ENCODE data around the gene PIP5K1B. TPM values are rescaled to one million over a fixed set of nuclear protein-coding genes. Genes with fewer than 3 reads are reported as not detected.

PIP5K1B gene
- total RNA-seq, 1 experiment from 2014 or later, result 1.8 TPM

GRCh38 chr9:69020301-69021145 lies 315.5 kb downstream of the PIP5K1B start:
- no peak overlapping the region for H3K4me3 ChIP-seq (ENCODE audit: insufficient read depth, low read depth, low read length)
- H3K36me3 ChIP-seq (replicated peaks; ENCODE audit: control insufficient read depth, insufficient read depth, low read length), result no peaks in the 10 kb centered on the region
- no peak for DNase-seq
- no peaks in the 10 kb centered on the region for H3K27me3 ChIP-seq (ENCODE audit: control insufficient read depth, insufficient read depth, low read length)

DNA sequence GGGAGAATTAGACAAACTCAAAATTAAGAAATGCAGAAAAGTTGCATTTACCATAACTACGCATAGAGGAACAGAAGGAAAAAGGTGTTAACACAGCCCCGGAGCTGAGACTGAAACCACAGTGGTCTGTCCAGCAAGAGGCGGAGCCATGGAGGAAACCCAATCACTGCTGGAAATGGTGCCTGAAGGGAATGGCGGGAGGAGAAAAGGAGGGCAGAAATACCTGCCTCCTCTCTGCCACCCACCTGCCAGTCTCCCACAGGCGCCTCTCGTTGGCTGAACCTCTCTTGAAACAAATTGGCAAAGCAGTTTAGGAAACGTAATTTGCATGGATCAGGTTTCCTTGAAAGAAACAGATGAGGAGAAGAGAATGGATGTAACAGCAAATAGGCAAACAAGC lies 318.6 kb downstream of the PIP5K1B start:
- Histone ChIP-seq H3K27me3 (ENCODE audit: control insufficient read depth, insufficient read depth, low read length) (no peaks in the 10 kb centered on the region), H3K36me3 (replicated peaks; ENCODE audit: control insufficient read depth, insufficient read depth, low read length) (no peaks in the 10 kb centered on the region), H3K4me3 (ENCODE audit: insufficient read depth, low read depth, low read length) (no peak overlapping the region)
- DNase-seq, result peak; percentile 74

- Histone ChIP-seq H3K4me3 (ENCODE audit: insufficient read depth, low read depth, low read length) (no peak overlapping the region), H3K27me3 (ENCODE audit: control insufficient read depth, insufficient read depth, low read length) (no peaks in the 10 kb centered on the region), H3K36me3 (replicated peaks; ENCODE audit: control insufficient read depth, insufficient read depth, low read length) (no peaks in the 10 kb centered on the region)
- peak; percentile 66 for DNase-seq
Observed at GRCh38 chr9:69027355-69028097, 322.5 kb downstream of the PIP5K1B start.

- H3K36me3 ChIP-seq (replicated peaks; ENCODE audit: control insufficient read depth, insufficient read depth, low read length), result no peaks in the 10 kb centered on the region
- DNase-seq, result no peak
- H3K4me3 ChIP-seq (ENCODE audit: insufficient read depth, low read depth, low read length), result no peak overlapping the region
- no peaks in the 10 kb centered on the region for H3K27me3 ChIP-seq (ENCODE audit: control insufficient read depth, insufficient read depth, low read length)
Observed at GRCh38 chr9:69028754-69029153, 323.7 kb downstream of the PIP5K1B start.

DNA sequence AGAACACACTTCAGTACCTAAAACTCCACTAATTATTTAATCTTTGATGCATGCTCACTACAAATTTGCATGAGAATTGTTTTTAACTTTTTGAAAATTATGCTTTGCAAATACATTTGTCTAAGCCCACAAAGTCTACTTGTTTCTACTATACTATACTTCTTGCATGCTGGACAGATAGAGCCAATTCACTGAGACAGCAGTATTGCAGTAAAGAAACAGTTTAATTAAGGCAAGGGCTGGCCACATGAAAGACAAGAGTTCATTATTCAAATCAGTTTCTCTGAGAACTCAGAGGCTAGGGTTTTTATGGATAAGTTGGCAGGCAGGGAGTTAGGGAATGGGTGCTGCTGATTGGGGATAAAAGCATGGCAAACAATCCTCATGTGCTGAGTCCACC lies 324.5 kb downstream of the PIP5K1B start:
- no peaks in the 10 kb centered on the region for H3K27me3 ChIP-seq (ENCODE audit: control insufficient read depth, insufficient read depth, low read length)
- H3K4me3 ChIP-seq (ENCODE audit: insufficient read depth, low read depth, low read length), result no peak overlapping the region
- no peak for DNase-seq
- no peaks in the 10 kb centered on the region for H3K36me3 ChIP-seq (replicated peaks; ENCODE audit: control insufficient read depth, insufficient read depth, low read length)

DNA sequence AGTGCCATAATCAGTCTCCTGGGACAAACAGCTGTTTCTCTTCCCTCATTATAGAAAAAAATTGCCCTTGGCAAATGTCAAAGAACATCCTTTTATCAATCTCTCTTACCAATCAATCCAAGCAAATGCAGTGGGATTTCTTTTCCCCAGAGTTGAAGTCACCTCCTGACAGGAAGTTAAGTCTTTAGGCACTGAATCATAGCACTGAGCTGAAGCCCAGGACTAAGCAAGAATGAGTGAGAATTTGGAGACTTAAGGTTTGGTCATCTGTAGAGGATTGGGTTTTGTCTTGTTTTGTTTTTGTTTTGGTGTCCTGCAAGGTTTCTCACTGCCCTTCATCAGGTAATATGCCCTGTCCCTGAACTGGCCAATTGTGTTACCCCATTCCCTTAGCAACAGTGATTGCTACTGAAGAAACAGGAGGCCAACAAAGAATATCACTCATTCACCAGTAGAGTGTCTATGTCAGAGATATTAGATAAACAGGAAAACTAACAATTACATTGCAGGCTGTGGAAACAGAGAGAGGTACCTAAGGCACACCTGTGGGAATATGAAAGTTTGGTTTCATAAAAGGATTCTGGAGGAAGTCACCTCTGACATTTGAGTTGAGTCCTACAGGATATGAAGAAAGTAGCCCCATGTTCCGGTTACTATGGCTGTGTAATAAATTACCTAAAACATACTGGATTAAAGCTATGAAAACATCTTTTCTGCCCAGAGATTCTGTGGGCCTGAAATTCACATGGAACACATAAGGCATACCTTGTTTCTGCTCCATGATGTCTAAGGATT lies 326.0 kb downstream of the PIP5K1B start:
- Histone ChIP-seq H3K4me3 (ENCODE audit: insufficient read depth, low read depth, low read length) (no peak overlapping the region), H3K36me3 (replicated peaks; ENCODE audit: control insufficient read depth, insufficient read depth, low read length) (no peaks in the 10 kb centered on the region), H3K27me3 (ENCODE audit: control insufficient read depth, insufficient read depth, low read length) (no peaks in the 10 kb centered on the region)
- no peak for DNase-seq

DNA sequence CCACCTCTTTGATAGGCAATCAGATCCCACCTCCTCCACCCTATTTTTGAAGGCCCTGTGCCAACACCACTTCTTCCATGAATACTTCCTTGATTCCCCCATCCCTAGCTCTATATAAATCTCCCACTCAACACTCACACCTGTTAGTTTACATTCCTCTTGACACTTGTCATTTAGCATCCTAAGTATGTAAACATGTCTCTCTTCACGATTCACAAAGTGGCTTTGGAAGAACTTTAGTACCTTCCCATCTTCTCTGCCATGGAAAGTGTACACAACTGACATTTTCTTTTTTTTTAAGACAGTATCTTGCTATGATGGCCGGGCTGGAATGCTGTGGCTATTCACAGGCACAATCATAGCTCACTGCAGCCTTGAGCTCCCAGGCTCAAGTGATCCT lies 329.0 kb downstream of the PIP5K1B start:
- Histone ChIP-seq H3K4me3 (ENCODE audit: insufficient read depth, low read depth, low read length) (no peak overlapping the region), H3K27me3 (ENCODE audit: control insufficient read depth, insufficient read depth, low read length) (no peaks in the 10 kb centered on the region), H3K36me3 (replicated peaks; ENCODE audit: control insufficient read depth, insufficient read depth, low read length) (no peaks in the 10 kb centered on the region)
- DNase-seq, result no peak

GRCh38 chr9:69035438-69036308 lies 330.6 kb downstream of the PIP5K1B start, which contains the start of gene FXN:
Gene FXN, plus strand, starts transcription at chr9:69035752. Its CDS starts 31 bp downstream, at chr9:69035783.
- DNase-seq, result peak; percentile 94
- peak within 1 kb of the TSS; percentile 74 for H3K4me3 ChIP-seq (ENCODE audit: insufficient read depth, low read depth, low read length)
- no peaks in the 10 kb centered on the region for H3K27me3 ChIP-seq (ENCODE audit: control insufficient read depth, insufficient read depth, low read length)
- H3K36me3 ChIP-seq (replicated peaks; ENCODE audit: control insufficient read depth, insufficient read depth, low read length), result no peaks in the 10 kb centered on the region

GRCh38 chr9:69036309-69036708 lies 331.3 kb downstream of the PIP5K1B start:
- DNase-seq, result peak; percentile 69
- Histone ChIP-seq H3K36me3 (replicated peaks; ENCODE audit: control insufficient read depth, insufficient read depth, low read length) (no peaks in the 10 kb centered on the region), H3K4me3 (ENCODE audit: insufficient read depth, low read depth, low read length) (peak overlapping the region; percentile 74), H3K27me3 (ENCODE audit: control insufficient read depth, insufficient read depth, low read length) (no peaks in the 10 kb centered on the region)

DNA sequence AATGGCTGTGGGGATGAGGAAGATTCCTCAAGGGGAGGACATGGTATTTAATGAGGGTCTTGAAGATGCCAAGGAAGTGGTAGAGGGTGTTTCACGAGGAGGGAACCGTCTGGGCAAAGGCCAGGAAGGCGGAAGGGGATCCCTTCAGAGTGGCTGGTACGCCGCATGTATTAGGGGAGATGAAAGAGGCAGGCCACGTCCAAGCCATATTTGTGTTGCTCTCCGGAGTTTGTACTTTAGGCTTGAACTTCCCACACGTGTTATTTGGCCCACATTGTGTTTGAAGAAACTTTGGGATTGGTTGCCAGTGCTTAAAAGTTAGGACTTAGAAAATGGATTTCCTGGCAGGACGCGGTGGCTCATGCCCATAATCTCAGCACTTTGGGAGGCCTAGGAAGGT lies 331.8 kb downstream of the PIP5K1B start:
- DNase-seq, result no peak
- Histone ChIP-seq H3K4me3 (ENCODE audit: insufficient read depth, low read depth, low read length) (peak overlapping the region; percentile 74; the same call in 1 of the 2 replicates), H3K27me3 (ENCODE audit: control insufficient read depth, insufficient read depth, low read length) (no peaks in the 10 kb centered on the region), H3K36me3 (replicated peaks; ENCODE audit: control insufficient read depth, insufficient read depth, low read length) (no peaks in the 10 kb centered on the region)

DNA sequence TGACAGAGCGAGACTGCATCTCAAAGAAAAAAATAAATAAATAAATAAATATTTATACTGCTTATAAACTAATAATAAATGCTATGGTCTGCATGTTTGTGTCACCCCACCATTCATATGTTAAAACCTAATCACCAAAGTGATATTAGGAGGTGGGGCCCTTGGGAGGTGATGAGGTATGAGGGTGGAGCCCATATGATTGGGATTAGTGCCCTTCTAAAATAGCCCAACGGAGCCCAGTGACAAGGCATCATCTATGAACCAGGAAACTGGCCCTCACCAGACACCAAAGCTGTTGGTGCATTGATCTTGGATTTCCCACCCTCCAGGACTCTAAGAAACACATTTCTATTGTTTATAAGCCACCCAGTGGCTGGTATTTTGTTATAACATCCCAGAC lies 335.6 kb downstream of the PIP5K1B start:
- H3K27me3 ChIP-seq (ENCODE audit: control insufficient read depth, insufficient read depth, low read length), result no peaks in the 10 kb centered on the region
- H3K4me3 ChIP-seq (ENCODE audit: insufficient read depth, low read depth, low read length), result no peak overlapping the region
- no peak for DNase-seq
- H3K36me3 ChIP-seq (replicated peaks; ENCODE audit: control insufficient read depth, insufficient read depth, low read length), result no peaks in the 10 kb centered on the region

DNA sequence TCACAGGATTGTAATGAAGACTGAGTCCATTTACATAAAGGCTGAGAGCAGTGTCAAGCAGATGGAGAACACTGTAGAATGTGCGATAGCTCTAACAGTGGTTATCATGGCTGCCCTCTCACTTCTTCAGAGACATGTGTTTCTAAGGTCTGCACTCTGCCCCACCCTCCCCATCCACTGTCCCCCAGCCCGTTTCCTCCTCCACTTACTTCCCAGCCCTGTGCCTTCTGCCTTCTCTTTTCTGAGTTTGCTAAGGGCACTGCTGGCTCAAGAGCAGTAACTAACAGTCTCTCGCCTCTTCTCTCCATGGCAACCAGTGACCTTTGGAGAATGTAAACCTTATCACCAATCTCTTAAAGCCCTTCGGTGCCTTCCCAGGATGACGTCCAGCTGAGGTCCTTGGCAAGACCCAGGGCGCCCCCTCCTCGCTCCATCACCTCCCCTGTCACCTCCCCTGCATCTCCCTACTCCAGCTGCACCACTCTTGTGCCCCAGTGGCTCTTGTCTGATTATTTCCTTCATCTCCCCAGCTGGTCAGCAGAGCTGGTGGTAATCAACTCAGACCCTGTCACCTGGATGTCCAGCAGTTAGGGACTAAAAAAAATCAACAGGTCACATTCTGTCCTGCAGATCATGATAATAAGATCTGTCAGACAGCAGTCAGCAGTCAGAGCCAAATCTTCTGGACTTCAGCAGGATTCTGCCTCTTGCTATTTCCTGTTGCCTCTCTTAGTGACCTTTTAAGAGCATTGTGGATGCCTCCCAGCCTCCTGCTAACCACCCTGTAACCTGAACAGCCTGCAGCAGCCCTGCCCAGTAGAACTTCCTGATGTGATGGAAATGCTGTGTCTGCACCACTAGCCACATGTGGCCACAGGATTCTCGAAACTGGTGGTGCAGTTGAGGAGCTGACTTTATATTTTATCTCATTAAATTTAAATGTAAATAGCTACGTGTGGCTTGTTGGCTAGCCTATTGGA lies 339.5 kb downstream of the PIP5K1B start:
- Histone ChIP-seq H3K4me3 (ENCODE audit: insufficient read depth, low read depth, low read length) (no peak overlapping the region), H3K27me3 (ENCODE audit: control insufficient read depth, insufficient read depth, low read length) (no peaks in the 10 kb centered on the region), H3K36me3 (replicated peaks; ENCODE audit: control insufficient read depth, insufficient read depth, low read length) (peaks cover 8% of the 10 kb centered on the region)
- peak; percentile 55 for DNase-seq

DNA sequence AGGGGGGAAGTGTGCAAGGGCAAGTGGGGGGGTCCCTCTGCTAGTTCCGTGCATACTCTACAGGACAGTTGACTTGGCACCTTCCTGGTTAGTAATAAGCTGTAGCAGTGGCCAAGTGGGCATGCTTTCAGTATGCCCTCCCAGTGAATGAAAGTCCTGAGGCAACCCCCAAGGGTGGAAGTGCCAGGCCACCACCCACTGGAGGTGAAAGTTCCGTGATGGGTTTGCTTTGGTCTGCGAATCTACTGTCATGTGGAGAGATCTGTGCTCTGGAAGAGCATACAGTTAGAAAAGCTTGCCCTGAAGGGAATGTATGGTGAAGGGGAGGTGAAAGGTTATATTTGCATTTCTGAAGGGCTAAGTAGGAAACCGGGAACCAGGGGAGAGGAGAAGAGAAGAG lies 340.8 kb downstream of the PIP5K1B start:
- Histone ChIP-seq H3K36me3 (replicated peaks; ENCODE audit: control insufficient read depth, insufficient read depth, low read length) (peaks cover 8% of the 10 kb centered on the region), H3K4me3 (ENCODE audit: insufficient read depth, low read depth, low read length) (no peak overlapping the region), H3K27me3 (ENCODE audit: control insufficient read depth, insufficient read depth, low read length) (no peaks in the 10 kb centered on the region)
- peak; percentile 42 for DNase-seq

Measured in H7 (cell line).